ENCODE data around the gene APOBEC3B. TPM values are rescaled to one million over a fixed set of nuclear protein-coding genes. Genes with fewer than 3 reads are reported as not detected.
A peak's percentile ranks its signal among the peaks of the same experiment; 100 is the strongest.
"Not testable (repeated sequence)": the region's sequence is repeated elsewhere in the genome, so short reads cannot be mapped to it uniquely, and the experiment has no call there.

APOBEC3B gene
- total and polyA plus RNA-seq, 2 donors (not counting 1 experiment from before 2014, with no cell fraction given): 2.4 to 7.9 TPM

GRCh38 chr22:38957808-38958650 lies 24.1 kb upstream of the APOBEC3B start:
- ATAC-seq (ENCODE audit: low read depth) (no peak), DNase-seq (no peak)
- H3K27me3 ChIP-seq (replicated peaks in 1 of 4; ENCODE audit: control extremely low read depth in 1 of 4, control insufficient read depth in 3 of 4, insufficient read depth in 4 of 4, low read length in 3 of 4): no peaks in the 10 kb centered on the region
- H3K4me1 Mint-ChIP-seq: peaks cover 8% of the 10 kb centered on the region
- H3K9me3 Mint-ChIP-seq (ENCODE audit: insufficient read depth): no peaks in the 10 kb centered on the region
- WGBS (ENCODE audit: insufficient coverage): 100% methylated on average over 2 of the region's 6 CpGs
- TF ChIP-seq CTCF (IDR thresholded peaks at IDR 0.05) (peak; percentile 52), EZH2 (IDR thresholded peaks at IDR 0.05; ENCODE audit: borderline replicate concordance, insufficient read depth, low read depth, low read length, poor library complexity, severe bottlenecking) (no peak)
- H3K4me3 ChIP-seq (ENCODE audit: control extremely low read depth in 1 of 5, extremely low read depth in 1 of 5, insufficient read depth in 1 of 5, low read depth in 2 of 5, low read length in 4 of 5): no peak overlapping the region
- no peaks in the 10 kb centered on the region for H3K27me3 Mint-ChIP-seq
- no peak overlapping the region for H2AFZ ChIP-seq (ENCODE audit: insufficient read depth, low read depth, low read length, poor library complexity, severe bottlenecking)
- no peaks in the 10 kb centered on the region for H4K20me1 ChIP-seq (ENCODE audit: control insufficient read depth, insufficient read depth, low read length, poor library complexity, severe bottlenecking)
- ChIA-PET CTCF (interaction anchor here (1.0 kb wide), 1 partner anchor 45 kb away, joined by 3 read pairs; no protein-coding TSS in a partner anchor), POLR2A (no interaction called here)
- H3K27ac ChIP-seq (ENCODE audit: low read length in 2 of 2): no peak overlapping the region
- H3K9ac ChIP-seq (ENCODE audit: low read length): no peak overlapping the region
- H3K4me3 Mint-ChIP-seq: no peak overlapping the region
- H3K27ac Mint-ChIP-seq: no peak overlapping the region
- H3K36me3 ChIP-seq (replicated peaks in 1 of 2; ENCODE audit: control extremely low read depth in 1 of 2, control insufficient read depth in 1 of 2, extremely low read depth in 1 of 2, insufficient read depth in 2 of 2, low read length in 1 of 2): no peaks in the 10 kb centered on the region
- H3K9me3 ChIP-seq (ENCODE audit: control extremely low read depth in 1 of 3, control insufficient read depth in 2 of 3, insufficient read depth in 1 of 3, low read length in 2 of 3): no peaks in the 10 kb centered on the region
- H3K4me2 ChIP-seq (replicated peaks; ENCODE audit: low read depth, low read length, poor library complexity, severe bottlenecking): no peak overlapping the region
- no peaks in the 10 kb centered on the region for H3K4me1 ChIP-seq (ENCODE audit: control insufficient read depth in 2 of 2, insufficient read depth in 2 of 2, low read length in 2 of 2)
- intact Hi-C loops (cut with micrococcal nuclease): no loop called here
- no peaks in the 10 kb centered on the region for H3K79me2 ChIP-seq (ENCODE audit: control insufficient read depth, insufficient read depth, low read length)

- H3K4me3 Mint-ChIP-seq; H3K9me3 ChIP-seq (ENCODE audit: control extremely low read depth in 1 of 3, control insufficient read depth in 2 of 3, insufficient read depth in 1 of 3, low read length in 2 of 3); H3K9ac ChIP-seq (ENCODE audit: low read length); POLR2A ChIA-PET; H3K9me3 Mint-ChIP-seq (ENCODE audit: insufficient read depth); H2AFZ ChIP-seq (ENCODE audit: insufficient read depth, low read depth, low read length, poor library complexity, severe bottlenecking); H3K27me3 ChIP-seq (replicated peaks in 1 of 4; ENCODE audit: control extremely low read depth in 1 of 4, control insufficient read depth in 3 of 4, insufficient read depth in 4 of 4, low read length in 3 of 4); CTCF ChIA-PET; ATAC-seq (ENCODE audit: low read depth); H3K36me3 ChIP-seq (replicated peaks in 1 of 2; ENCODE audit: control extremely low read depth in 1 of 2, control insufficient read depth in 1 of 2, extremely low read depth in 1 of 2, insufficient read depth in 2 of 2, low read length in 1 of 2); H3K4me3 ChIP-seq (ENCODE audit: control extremely low read depth in 1 of 5, extremely low read depth in 1 of 5, insufficient read depth in 1 of 5, low read depth in 2 of 5, low read length in 4 of 5); H3K4me1 ChIP-seq (ENCODE audit: control insufficient read depth in 2 of 2, insufficient read depth in 2 of 2, low read length in 2 of 2); H3K27me3 Mint-ChIP-seq; H3K27ac Mint-ChIP-seq; DNase-seq; H3K4me1 Mint-ChIP-seq; H3K27ac ChIP-seq (ENCODE audit: low read length in 2 of 2); H3K4me2 ChIP-seq (replicated peaks; ENCODE audit: low read depth, low read length, poor library complexity, severe bottlenecking); H4K20me1 ChIP-seq (ENCODE audit: control insufficient read depth, insufficient read depth, low read length, poor library complexity, severe bottlenecking); intact Hi-C loops (cut with micrococcal nuclease); H3K79me2 ChIP-seq (ENCODE audit: control insufficient read depth, insufficient read depth, low read length): not testable (repeated sequence)
- TF ChIP-seq CTCF (IDR thresholded peaks at IDR 0.05): peak; percentile 13
These were observed 23.6 kb upstream of the APOBEC3B start for GRCh38 chr22:38958651-38958943.
